ENCODE measurements around the gene BANF2. TPM values are rescaled to one million over a fixed set of nuclear protein-coding genes. Genes with fewer than 3 reads are reported as not detected.

BANF2 gene
- total RNA-seq, 1 experiment from 2014 or later, result not detected

- Histone ChIP-seq H3K9me3 (ENCODE audit: low read length) (no peaks in the 10 kb centered on the region), H3K9ac (ENCODE audit: low read length) (no peak overlapping the region), H3K4me2 (ENCODE audit: low read length) (no peak overlapping the region), H3K27ac (ENCODE audit: low read length) (no peak overlapping the region), H4K20me1 (ENCODE audit: low read length) (no peaks in the 10 kb centered on the region), H3K4me1 (ENCODE audit: insufficient read depth, low read length) (no peaks in the 10 kb centered on the region), H3K79me2 (ENCODE audit: low read length) (no peaks in the 10 kb centered on the region), H2AFZ (ENCODE audit: low read length) (peak overlapping the region; percentile 16), H3K4me3 (ENCODE audit: low read length) (no peak overlapping the region), H3F3A (ENCODE audit: low read length, unreplicated experiment) (no peaks in the 10 kb centered on the region), H3K9me2 (replicated peaks; ENCODE audit: low read length) (no peaks in the 10 kb centered on the region), H3K36me3 (ENCODE audit: low read depth, low read length) (no peaks in the 10 kb centered on the region), H3K27me3 (ENCODE audit: low read length) (0 out of 2 replicates have a peak, but pooled peaks cover 4% of the 10 kb centered on the region)
- TF ChIP-seq, protein P1, sequence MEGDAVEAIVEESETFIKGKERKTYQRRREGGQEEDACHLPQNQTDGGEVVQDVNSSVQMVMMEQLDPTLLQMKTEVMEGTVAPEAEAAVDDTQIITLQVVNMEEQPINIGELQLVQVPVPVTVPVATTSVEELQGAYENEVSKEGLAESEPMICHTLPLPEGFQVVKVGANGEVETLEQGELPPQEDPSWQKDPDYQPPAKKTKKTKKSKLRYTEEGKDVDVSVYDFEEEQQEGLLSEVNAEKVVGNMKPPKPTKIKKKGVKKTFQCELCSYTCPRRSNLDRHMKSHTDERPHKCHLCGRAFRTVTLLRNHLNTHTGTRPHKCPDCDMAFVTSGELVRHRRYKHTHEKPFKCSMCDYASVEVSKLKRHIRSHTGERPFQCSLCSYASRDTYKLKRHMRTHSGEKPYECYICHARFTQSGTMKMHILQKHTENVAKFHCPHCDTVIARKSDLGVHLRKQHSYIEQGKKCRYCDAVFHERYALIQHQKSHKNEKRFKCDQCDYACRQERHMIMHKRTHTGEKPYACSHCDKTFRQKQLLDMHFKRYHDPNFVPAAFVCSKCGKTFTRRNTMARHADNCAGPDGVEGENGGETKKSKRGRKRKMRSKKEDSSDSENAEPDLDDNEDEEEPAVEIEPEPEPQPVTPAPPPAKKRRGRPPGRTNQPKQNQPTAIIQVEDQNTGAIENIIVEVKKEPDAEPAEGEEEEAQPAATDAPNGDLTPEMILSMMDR (conservative IDR thresholded peaks at IDR 0.05; ENCODE audit: low read depth, low read length), result no peak
- no peak for TF ChIP-seq EZH2 (IDR thresholded peaks at IDR 0.05; ENCODE audit: low read length, unreplicated experiment)
- no peak for TF ChIP-seq EZH2phosphoT487 (IDR thresholded peaks at IDR 0.05; ENCODE audit: borderline replicate concordance, low read length)
- ChIA-PET CTCF (no interaction called here), POLR2A (ENCODE audit: unreplicated experiment) (no interaction called here)
- BruUV-seq (replicated peaks), result no TSS peak
- no peak; the same call in 1 of the 2 replicates for ATAC-seq
- intact Hi-C loops (cut with micrococcal nuclease), result no loop called here
- DNase-seq, result no peak
Measured at GRCh38 chr20:17693444-17694001, 6.2 kb upstream of the BANF2 start.

DNA sequence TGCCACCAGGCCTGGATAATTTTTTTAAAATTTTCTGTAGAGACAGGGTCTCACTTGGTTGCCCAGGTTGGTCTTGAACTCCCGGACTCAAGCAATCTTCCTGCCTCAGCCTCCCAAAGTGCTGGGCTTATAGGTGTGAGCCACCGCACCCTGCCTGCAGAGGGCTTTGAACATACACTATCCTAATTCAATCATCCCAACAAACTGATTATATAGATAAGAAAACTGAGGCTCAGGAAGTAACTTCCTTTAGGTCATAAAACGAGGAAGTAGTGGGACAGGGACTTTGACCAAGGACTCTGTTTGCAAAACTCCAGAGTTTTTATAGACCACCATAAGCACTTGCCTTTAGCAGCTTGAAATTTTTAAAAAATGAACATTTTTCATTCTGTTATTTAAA, 5.0 kb upstream of the BANF2 start:
- no peaks in the 10 kb centered on the region for H3K36me3 ChIP-seq (ENCODE audit: low read depth, low read length)
- H3K79me2 ChIP-seq (ENCODE audit: low read length), result no peaks in the 10 kb centered on the region
- H3F3A ChIP-seq (ENCODE audit: low read length, unreplicated experiment), result no peaks in the 10 kb centered on the region
- intact Hi-C loops (cut with micrococcal nuclease), result no loop called here
- TF ChIP-seq EZH2 (IDR thresholded peaks at IDR 0.05; ENCODE audit: low read length, unreplicated experiment), result no peak
- TF ChIP-seq, protein P1 (conservative IDR thresholded peaks at IDR 0.05; ENCODE audit: low read depth, low read length), result no peak
- TF ChIP-seq EZH2phosphoT487 (IDR thresholded peaks at IDR 0.05; ENCODE audit: borderline replicate concordance, low read length), result no peak
- ATAC-seq (no peak), DNase-seq (no peak)
- ChIA-PET CTCF (no interaction called here), POLR2A (ENCODE audit: unreplicated experiment) (no interaction called here)
- peaks cover 2% of the 10 kb centered on the region; the same call in 1 of the 2 replicates for H3K4me1 ChIP-seq (ENCODE audit: insufficient read depth, low read length)
- H3K4me2 ChIP-seq (ENCODE audit: low read length), result no peak overlapping the region
- H2AFZ ChIP-seq (ENCODE audit: low read length), result no peak overlapping the region
- BruUV-seq (replicated peaks), result no TSS peak
- H3K9me2 ChIP-seq (replicated peaks; ENCODE audit: low read length), result no peaks in the 10 kb centered on the region
- no peaks in the 10 kb centered on the region for H4K20me1 ChIP-seq (ENCODE audit: low read length)
- no peaks in the 10 kb centered on the region for H3K9me3 ChIP-seq (ENCODE audit: low read length)
- H3K9ac ChIP-seq (ENCODE audit: low read length), result no peak overlapping the region
- H3K27me3 ChIP-seq (ENCODE audit: low read length), result 0 out of 2 replicates have a peak, but pooled peaks cover 4% of the 10 kb centered on the region
- H3K4me3 ChIP-seq (ENCODE audit: low read length), result no peak overlapping the region
- no peak overlapping the region for H3K27ac ChIP-seq (ENCODE audit: low read length)

GRCh38 chr20:17696287-17696686, 3.5 kb upstream of the BANF2 start:
- no peaks in the 10 kb centered on the region for H3F3A ChIP-seq (ENCODE audit: low read length, unreplicated experiment)
- no peak for DNase-seq
- no peaks in the 10 kb centered on the region for H3K9me2 ChIP-seq (replicated peaks; ENCODE audit: low read length)
- no peaks in the 10 kb centered on the region for H3K79me2 ChIP-seq (ENCODE audit: low read length)
- no peak overlapping the region for H3K4me2 ChIP-seq (ENCODE audit: low read length)
- no peaks in the 10 kb centered on the region for H3K36me3 ChIP-seq (ENCODE audit: low read depth, low read length)
- ChIA-PET CTCF (interaction anchor here (0.6 kb wide), 1 partner anchor 14 kb away, joined by 5 read pairs; the partner anchor contains the start of gene RRBP1), POLR2A (ENCODE audit: unreplicated experiment) (no interaction called here)
- no peaks in the 10 kb centered on the region for H3K9me3 ChIP-seq (ENCODE audit: low read length)
- intact Hi-C loops (cut with micrococcal nuclease), result no loop called here
- 0 out of 2 replicates have a peak, but pooled peaks cover 4% of the 10 kb centered on the region for H3K27me3 ChIP-seq (ENCODE audit: low read length)
- ATAC-seq, result no peak
- H4K20me1 ChIP-seq (ENCODE audit: low read length), result no peaks in the 10 kb centered on the region
- peaks cover 6% of the 10 kb centered on the region; the same call in 1 of the 2 replicates for H3K4me1 ChIP-seq (ENCODE audit: insufficient read depth, low read length)
- BruUV-seq (replicated peaks), result no TSS peak
- TF ChIP-seq EZH2 (IDR thresholded peaks at IDR 0.05; ENCODE audit: low read length, unreplicated experiment), result no peak
- TF ChIP-seq, protein P1 (conservative IDR thresholded peaks at IDR 0.05; ENCODE audit: low read depth, low read length), result no peak
- no peak for TF ChIP-seq EZH2phosphoT487 (IDR thresholded peaks at IDR 0.05; ENCODE audit: borderline replicate concordance, low read length)
- H2AFZ ChIP-seq (ENCODE audit: low read length), result no peak overlapping the region
- H3K9ac ChIP-seq (ENCODE audit: low read length), result no peak overlapping the region
- H3K4me3 ChIP-seq (ENCODE audit: low read length), result no peak overlapping the region
- no peak overlapping the region for H3K27ac ChIP-seq (ENCODE audit: low read length)

Data from PC-3 (cell line).